ENCODE results near the gene FOCAD. TPM values are rescaled to one million over a fixed set of nuclear protein-coding genes. Genes with fewer than 3 reads are reported as not detected.

FOCAD gene
- total and polyA plus RNA-seq, 2 of the 8 experiments (the other 6 are each of a cell fraction or from before 2014, with no cell fraction given): 22.0 to 38.4 TPM

DNA sequence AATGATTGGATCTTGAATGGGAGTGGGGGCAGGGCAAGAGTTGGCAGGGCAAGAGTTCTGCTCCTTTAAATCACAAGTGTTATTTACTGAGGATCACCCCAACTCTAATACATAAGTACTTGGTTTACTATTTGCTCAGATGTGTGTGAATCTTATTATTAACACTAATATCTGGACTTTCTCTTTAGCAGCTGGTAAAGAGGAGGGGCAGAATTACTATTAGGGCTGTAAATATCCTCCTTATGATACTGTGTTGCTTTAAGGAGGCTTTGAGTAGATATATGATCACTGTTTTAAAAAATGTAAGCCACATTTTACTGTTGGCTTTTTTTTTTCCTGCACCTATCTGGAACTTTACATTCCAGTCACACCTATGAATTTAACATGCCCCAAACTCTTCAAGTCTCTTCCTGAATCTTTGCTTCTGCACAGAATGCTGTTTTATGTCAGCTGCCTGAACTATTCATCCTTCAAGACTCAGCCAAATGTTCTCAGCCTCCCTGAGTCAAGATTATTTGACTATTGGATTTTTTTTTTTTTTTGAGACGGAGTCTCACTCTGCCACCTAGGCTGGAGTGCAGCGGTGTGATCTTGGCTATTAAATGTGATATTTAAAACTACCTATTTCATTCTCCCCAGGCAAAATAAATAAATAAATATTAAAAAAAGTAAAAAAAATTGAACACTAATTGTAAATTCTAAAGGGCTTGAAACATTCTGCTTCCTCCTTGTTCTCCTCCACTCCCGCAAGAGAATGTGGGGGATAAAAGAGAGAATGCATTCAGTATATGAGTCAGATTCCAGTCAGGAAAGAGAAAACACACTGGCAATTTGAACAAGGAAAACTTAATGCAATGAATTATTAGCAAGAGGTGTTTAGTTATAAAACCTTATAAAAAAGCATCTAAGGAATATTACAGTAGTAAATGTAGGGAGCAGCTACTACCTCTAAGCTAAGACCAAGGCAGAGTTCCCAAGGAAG lies 99.3 kb downstream of the FOCAD start (continued):
- TF ChIP-seq, protein P1, sequence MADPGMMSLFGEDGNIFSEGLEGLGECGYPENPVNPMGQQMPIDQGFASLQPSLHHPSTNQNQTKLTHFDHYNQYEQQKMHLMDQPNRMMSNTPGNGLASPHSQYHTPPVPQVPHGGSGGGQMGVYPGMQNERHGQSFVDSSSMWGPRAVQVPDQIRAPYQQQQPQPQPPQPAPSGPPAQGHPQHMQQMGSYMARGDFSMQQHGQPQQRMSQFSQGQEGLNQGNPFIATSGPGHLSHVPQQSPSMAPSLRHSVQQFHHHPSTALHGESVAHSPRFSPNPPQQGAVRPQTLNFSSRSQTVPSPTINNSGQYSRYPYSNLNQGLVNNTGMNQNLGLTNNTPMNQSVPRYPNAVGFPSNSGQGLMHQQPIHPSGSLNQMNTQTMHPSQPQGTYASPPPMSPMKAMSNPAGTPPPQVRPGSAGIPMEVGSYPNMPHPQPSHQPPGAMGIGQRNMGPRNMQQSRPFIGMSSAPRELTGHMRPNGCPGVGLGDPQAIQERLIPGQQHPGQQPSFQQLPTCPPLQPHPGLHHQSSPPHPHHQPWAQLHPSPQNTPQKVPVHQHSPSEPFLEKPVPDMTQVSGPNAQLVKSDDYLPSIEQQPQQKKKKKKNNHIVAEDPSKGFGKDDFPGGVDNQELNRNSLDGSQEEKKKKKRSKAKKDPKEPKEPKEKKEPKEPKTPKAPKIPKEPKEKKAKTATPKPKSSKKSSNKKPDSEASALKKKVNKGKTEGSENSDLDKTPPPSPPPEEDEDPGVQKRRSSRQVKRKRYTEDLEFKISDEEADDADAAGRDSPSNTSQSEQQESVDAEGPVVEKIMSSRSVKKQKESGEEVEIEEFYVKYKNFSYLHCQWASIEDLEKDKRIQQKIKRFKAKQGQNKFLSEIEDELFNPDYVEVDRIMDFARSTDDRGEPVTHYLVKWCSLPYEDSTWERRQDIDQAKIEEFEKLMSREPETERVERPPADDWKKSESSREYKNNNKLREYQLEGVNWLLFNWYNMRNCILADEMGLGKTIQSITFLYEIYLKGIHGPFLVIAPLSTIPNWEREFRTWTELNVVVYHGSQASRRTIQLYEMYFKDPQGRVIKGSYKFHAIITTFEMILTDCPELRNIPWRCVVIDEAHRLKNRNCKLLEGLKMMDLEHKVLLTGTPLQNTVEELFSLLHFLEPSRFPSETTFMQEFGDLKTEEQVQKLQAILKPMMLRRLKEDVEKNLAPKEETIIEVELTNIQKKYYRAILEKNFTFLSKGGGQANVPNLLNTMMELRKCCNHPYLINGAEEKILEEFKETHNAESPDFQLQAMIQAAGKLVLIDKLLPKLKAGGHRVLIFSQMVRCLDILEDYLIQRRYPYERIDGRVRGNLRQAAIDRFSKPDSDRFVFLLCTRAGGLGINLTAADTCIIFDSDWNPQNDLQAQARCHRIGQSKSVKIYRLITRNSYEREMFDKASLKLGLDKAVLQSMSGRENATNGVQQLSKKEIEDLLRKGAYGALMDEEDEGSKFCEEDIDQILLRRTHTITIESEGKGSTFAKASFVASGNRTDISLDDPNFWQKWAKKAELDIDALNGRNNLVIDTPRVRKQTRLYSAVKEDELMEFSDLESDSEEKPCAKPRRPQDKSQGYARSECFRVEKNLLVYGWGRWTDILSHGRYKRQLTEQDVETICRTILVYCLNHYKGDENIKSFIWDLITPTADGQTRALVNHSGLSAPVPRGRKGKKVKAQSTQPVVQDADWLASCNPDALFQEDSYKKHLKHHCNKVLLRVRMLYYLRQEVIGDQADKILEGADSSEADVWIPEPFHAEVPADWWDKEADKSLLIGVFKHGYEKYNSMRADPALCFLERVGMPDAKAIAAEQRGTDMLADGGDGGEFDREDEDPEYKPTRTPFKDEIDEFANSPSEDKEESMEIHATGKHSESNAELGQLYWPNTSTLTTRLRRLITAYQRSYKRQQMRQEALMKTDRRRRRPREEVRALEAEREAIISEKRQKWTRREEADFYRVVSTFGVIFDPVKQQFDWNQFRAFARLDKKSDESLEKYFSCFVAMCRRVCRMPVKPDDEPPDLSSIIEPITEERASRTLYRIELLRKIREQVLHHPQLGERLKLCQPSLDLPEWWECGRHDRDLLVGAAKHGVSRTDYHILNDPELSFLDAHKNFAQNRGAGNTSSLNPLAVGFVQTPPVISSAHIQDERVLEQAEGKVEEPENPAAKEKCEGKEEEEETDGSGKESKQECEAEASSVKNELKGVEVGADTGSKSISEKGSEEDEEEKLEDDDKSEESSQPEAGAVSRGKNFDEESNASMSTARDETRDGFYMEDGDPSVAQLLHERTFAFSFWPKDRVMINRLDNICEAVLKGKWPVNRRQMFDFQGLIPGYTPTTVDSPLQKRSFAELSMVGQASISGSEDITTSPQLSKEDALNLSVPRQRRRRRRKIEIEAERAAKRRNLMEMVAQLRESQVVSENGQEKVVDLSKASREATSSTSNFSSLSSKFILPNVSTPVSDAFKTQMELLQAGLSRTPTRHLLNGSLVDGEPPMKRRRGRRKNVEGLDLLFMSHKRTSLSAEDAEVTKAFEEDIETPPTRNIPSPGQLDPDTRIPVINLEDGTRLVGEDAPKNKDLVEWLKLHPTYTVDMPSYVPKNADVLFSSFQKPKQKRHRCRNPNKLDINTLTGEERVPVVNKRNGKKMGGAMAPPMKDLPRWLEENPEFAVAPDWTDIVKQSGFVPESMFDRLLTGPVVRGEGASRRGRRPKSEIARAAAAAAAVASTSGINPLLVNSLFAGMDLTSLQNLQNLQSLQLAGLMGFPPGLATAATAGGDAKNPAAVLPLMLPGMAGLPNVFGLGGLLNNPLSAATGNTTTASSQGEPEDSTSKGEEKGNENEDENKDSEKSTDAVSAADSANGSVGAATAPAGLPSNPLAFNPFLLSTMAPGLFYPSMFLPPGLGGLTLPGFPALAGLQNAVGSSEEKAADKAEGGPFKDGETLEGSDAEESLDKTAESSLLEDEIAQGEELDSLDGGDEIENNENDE (IDR thresholded peaks at IDR 0.05; ENCODE audit: insufficient replicate concordance, low read length): no peak
- TF ChIP-seq RXRA (IDR thresholded peaks at IDR 0.05; ENCODE audit: insufficient read depth, low read depth, low read length): no peak
- TF ChIP-seq, protein P2, sequence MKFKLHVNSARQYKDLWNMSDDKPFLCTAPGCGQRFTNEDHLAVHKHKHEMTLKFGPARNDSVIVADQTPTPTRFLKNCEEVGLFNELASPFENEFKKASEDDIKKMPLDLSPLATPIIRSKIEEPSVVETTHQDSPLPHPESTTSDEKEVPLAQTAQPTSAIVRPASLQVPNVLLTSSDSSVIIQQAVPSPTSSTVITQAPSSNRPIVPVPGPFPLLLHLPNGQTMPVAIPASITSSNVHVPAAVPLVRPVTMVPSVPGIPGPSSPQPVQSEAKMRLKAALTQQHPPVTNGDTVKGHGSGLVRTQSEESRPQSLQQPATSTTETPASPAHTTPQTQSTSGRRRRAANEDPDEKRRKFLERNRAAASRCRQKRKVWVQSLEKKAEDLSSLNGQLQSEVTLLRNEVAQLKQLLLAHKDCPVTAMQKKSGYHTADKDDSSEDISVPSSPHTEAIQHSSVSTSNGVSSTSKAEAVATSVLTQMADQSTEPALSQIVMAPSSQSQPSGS (IDR thresholded peaks at IDR 0.05; ENCODE audit: low read length): no peak
- TF ChIP-seq SP4 (IDR thresholded peaks at IDR 0.05; ENCODE audit: low read length): no peak
- TF ChIP-seq SAP30 (IDR thresholded peaks at IDR 0.05; ENCODE audit: insufficient read depth, insufficient replicate concordance, low read length): no peak
- no peak for TF ChIP-seq TAF1 (IDR thresholded peaks at IDR 0.05; ENCODE audit: low read depth, low read length)
- no peak for TF ChIP-seq TCF12 (IDR thresholded peaks at IDR 0.05; ENCODE audit: low read depth, low read length)

Measured in H1 (cell line).